Middle frontal gyrus (tissue), 1 donor: ENCODE data around the gene DIDO1.

Experiments used
- DNase-seq: peaks from one replicate; pipeline ENCODE4 v3.0.0-alpha.2; 2015; ENCODE audit warnings: low spot score; ENCODE audit errors: extremely low spot score

The DIDO1 gene

GRCh38 chr20:62896526-62896925 lies 29.8 kb downstream of the DIDO1 start:
- no peak for DNase-seq

DNA sequence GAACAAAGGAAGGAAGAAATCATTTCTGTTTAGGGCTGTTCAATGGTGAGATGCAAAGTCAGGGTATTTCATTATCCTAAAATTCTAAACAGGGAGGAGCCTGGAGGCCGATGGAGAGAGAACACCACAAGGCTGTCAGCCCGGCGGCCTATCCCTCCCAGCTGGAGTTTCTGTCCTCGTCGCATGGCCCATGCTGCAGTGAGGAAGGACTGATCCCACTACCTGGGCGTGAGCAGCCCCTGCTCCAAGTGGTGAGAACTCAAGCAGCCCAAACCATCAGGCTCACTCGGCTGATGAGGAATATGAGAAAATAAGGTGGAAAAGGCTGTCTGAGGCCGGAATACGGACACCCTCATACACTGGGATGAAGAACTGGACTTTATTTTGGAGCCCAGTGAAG lies 30.8 kb downstream of the DIDO1 start:
- DNase-seq: no peak

DNA sequence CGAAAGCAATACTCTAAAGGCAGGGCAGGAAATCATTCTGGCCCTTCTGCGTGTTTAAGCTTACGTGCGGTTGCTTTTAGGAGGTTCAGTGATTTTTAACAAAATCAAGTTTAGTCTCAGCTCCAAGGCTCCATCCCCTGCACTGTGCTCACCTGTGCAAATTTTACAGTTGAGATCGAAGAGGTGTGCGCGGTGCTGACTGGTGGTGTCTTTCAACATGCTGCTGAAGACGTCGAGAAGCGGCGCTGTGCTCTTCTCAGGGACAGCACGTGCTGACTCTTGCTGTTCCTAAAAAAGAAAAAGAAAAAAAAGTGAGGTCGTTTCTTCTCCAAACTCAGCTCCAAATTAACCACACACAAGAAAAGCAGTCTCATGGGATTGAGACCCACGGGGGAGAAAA lies 32.0 kb downstream of the DIDO1 start:
- no peak for DNase-seq

- DNase-seq: no peak
These were observed 32.6 kb downstream of the DIDO1 start for GRCh38 chr20:62893700-62894099.

- no peak for DNase-seq
These were observed 33.7 kb downstream of the DIDO1 start for GRCh38 chr20:62892348-62893304.

DNA sequence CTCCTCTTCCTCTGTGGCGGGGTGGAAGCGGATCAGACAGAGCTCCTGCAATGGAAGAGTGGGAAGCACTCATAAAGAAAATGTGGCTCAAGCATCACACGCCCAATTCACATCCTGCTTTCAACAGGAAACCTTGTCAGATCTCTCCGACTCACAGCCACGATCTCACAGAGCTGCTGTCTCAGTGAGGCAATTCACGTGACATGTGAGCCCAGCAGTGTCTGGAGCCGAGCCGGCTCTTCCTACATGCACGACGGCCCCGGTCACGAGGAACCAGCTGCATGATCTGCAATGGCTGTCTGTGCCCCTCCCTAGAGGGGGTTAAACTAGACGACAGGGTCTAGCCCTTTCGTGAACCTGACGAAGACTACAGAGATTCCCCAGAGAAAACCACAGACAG lies 35.2 kb downstream of the DIDO1 start:
- DNase-seq: no peak

GRCh38 chr20:62890444-62890843 lies 35.9 kb downstream of the DIDO1 start:
- DNase-seq: no peak

DNA sequence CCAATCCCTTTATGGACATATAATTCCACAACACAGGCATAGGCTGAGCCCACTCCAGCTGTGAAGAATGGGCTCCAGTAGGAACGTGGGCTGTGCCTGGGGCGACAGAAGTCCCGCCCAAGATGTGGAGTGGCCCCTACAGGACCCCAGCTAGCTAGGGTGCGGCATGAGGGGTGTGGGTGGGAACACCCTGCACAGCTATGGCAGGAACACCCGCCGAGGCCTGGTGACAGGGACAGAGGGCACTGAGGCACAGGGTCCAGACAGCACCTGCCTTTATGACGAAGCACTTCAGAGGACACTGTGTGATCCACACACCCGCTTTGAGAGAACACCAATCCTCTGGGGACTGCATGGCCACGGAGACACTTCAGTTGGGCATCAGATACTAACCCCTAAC lies 36.4 kb downstream of the DIDO1 start:
- no peak for DNase-seq

DNA sequence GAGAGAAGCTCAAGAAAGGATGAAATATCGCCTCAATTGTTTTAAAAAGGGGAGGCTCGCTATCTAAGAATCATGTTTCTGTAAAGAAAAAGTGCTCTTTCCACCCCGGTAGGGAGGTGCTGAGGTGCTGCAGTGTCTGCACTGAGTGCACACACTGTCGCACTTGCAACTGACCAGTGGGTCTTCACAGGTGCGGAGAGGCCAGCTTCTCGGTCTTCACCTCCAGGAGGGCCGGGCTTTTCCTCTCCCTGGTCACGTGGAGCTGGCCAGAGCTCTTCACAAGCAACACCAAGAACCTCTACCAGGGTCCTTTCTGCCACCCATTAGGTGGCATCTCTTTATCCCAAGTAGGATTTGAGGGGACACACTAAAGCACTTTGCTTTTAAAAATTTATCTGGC lies 36.9 kb downstream of the DIDO1 start:
- DNase-seq: no peak

DNA sequence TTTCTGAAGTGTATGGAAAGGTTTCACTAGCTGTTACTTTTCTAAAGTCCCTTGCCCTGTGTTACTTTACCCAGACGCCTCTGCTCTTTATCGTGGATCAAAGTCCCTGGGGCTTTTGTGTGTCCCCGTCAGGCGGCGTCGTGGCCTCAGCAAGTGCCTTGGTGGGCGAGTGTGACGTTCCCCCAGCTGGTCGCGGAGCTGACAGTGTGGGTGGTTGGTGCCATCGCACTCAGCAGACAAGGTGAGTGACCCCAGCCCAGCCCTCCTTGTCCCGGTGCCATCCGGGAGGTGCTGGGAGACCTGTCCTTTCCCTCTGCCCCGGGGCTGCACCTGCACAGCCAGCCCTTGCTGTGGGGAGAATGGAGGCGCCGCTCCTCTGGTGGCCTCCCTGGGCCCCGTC lies 37.4 kb downstream of the DIDO1 start:
- no peak for DNase-seq

DNA sequence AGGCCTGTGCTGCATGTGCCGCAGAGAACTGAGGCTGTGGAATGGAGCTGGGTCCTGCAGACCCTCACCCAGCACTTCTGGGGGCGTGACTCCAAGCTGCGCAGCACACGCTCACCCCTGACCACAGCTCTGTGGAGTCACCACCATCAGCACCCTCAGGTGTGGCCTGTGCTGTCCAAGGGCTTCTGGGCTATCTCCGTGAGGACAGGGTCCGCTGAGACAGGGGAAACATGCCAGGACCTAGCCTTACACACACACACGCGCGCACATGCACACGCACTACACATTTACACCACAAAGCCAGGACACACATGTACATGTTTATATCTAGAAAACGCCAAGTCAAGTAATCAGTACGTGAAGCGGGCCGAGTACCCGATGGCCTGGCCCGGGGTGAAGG lies 37.9 kb downstream of the DIDO1 start:
- DNase-seq: no peak

DNA sequence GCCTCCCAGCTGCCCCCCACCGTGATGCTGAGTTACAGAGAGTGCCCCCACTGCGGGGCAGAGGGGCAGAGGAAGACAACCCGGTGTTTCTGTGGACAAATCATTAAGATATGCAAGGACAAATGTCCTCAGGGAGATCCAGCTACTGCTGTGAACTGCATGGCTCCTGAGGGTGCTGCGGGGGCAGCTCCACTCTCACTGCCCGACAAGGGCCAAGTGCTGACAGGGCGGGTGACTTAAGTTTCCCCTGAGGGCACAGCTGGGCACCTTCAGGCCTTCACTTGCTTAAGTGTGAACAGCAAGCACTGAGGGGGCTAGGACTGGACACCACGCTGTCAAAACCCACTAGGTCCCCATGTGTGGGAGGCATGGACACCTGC lies 38.5 kb downstream of the DIDO1 start:
- DNase-seq: no peak

DNA sequence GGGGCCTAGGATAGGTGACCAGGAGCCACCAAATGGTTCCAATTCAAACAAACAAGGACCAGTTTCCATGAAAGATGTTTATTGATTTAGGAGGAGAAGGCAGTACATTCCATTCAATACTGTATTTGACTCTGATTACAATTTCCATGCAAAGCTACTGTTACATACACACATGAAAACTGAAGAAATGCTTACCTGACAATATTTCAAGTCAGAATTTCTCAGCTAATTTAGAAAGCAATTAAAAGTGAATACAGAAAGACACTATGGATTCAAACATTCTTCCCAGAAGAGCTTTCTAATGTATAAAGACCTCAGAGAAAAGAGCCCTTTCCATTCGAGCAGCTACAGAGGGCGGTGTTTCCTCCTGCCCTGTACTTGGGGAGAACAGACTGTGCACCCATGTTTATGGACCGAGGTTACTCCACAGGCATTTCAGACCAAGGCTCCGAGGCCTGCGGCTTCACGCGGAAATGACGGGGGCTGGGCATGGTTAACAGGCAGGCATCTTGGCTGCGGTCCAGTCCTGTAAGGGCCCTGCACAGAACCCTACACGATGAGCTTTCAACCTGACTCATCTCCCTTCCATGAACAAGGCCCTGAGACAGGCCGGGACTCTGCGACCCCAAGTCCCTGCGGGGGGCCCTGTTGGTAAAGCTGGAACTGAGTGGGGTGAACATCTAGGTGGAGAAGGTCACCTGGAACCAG lies 39.0 kb downstream of the DIDO1 start:
- no peak for DNase-seq

DNA sequence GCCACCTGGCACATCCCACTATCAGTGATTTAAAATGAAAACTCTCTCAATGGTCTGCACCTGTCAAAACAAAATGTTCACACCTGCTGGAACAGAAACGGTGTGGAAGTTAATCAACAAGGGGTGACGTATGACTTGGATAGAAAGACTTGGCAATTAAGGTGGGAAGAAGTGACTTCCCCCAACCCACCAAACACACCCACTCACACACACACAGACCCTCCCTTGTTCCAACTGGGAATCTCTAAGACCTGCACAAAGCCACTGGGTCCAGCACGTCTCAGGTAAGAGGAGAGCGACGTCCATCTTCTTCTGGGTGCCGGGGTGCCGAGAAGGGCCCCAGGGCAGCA lies 39.6 kb downstream of the DIDO1 start:
- DNase-seq: no peak

DNA sequence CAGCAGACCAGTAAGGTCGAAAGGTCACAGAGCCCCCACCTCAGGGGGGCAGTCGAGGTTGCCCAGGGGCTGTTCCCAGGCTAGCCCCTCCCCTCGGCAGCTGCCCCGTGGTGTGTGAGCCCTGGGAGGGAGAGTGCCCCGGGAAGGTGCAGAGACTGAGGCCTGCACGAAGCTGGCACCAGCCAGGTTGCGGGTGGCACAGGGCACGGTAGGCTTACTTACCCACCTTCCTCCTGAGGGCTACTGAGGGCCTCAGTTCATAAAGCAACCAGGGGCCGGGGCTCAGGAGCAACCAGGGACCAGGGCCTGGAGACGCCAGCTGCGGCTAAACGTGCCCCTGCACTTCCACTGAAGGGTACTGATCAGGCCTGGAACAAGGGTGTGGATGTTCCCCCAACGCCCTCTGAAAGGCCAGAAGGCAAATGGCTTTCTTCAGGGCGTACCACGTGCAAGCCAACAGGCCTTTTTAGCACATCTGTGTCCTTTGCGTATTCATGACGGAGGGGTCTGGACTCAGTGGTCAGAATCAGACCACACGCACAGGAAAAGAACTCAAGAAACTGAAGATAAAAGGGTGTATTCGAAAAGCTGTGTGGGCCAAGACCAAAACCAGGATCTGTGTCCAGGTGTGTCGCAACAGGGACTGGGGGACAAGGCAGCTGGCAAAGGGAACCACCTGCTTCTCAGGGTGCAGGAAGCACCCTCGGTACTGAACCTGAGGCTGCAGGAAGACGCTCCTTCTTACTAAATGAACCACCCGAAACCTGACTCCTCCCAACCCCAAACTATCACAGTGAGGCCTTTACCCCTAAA lies 40.2 kb downstream of the DIDO1 start:
- DNase-seq: no peak

DNA sequence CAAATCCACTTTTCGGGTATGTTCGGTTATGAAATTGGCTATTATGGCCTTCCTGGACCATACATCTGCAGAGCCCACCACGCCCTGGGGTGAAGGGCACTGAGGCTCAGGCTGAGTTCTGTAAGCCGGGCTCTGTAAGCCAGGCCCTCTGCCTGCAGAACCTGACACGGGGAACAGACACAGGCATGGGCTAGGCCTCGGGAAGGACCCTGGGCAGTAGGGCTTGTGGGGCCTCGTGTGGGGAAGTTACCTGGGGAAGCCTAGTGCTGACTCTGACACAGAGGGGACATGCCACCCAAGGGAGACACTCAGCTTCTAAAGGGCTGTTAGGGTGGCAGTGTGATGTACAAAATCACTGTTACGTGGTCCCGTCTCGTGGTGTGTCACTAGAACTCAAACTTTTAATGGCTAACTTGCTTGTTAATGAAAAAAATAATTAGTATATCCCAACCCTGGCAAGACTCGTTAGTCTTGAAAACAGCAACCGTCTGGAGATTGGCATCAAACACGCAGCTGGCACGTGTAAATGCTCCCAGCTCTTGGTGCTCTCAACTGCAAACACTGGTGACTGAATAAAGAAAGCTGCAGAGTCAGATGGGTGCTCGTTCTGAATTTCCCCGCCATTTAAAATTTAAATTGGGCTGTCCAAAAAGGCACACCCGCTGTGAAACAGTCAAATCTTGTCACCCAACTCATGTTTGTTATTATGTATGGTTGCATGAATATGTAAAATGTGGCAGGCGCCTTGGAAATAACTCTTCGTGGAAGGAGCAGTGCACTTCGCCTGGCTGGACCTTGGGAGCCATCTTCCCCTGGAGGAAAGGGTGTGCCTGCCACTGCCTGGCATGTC lies 41.0 kb downstream of the DIDO1 start:
- no peak for DNase-seq

DNA sequence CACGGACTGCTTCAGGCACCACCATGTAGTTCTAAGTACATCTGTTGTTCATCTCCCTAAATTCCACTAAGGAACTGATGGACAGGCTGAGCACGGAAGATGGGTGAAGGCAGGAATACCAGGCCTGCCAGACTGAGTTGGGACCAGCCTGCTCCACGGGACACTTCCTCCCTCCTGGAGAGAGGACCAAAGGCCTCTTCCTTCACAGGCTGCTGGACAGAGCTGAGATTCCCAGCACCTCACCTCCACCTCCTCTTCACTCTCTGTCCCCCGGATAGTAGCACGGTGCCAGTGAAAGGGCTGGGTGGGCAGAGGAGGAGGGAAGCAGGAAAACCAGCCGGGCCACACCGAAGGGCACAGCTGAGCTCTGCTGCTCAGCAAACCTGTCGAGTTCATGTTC lies 41.7 kb downstream of the DIDO1 start:
- DNase-seq: no peak

- DNase-seq: no peak
These were observed 43.9 kb downstream of the DIDO1 start for GRCh38 chr20:62882426-62882825.

DNA sequence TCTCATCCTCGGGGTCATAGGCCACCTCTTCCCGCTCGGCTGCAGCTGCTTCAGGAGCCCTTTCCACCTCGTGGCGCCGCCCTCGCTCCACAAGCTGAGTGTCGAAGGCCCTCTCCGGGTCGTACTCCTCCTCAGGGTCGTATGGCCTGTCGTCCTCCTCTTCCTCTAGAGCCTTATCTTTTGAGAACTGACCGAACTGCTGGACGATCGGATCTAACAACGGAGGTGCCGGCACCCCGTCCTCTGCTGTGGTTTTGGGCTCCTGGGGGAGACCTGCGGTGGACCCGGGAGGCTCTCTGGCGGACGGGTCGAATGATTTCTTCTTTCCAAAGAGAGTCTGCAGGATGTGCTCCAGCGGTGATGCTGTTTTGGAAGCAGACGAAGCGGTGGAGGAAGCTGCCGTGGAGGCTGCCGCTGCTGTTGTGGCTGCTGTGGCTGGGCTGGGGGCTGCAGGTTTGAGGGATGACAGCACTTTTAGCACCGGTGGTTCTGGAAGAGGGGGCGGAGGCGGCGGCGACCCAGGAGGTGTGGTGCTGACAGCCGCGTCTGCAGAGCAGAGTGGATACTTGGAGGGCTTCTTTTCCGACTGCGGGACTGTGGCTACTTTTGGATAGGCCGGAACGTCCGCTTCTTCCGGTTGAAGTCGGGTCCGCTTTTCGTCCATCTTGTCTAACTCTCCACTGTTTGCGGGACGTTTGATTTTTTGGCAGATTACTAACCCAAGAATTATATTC lies 44.5 kb downstream of the DIDO1 start:
- DNase-seq: no peak

DNA sequence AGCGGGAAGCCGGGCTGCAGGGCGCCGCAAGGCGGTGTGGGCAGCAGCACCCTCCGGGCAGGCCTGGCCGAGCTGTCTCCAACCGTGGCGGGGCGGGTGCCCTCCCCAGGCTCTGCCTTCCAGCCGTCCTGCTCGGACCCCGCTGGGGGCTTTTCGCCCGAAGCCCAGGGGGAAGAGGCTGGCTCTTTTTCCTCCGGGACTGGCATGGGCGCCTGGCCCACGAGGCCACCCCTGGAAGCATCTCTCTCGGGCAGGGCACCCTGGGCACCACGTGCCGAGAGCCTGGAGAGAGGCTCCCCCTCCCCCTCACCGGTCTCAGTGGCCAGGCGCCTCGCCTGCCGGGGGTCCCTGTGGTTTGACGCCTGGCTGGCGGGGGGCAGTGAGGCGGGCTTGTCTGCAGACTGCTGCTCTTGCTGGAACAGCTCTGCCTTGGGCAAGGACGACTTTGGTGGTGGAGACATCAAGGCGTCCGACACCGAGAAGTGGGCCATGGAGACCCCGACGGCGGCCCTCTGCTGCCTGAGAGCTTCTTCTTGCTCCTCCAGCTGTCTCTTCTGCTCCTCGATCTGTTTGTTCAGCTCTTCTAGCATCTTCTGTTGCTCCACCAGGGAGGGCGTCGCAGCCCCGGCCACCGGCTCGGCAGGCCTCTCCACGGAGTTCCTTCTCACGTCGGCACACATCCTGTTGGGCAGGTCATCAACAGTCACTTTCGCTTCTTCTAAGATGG lies 45.2 kb downstream of the DIDO1 start:
- no peak for DNase-seq
